ENCODE data around the gene ZC3H13.
A peak's percentile ranks its signal among the peaks of the same experiment; 100 is the strongest.

ZC3H13 gene

DNA sequence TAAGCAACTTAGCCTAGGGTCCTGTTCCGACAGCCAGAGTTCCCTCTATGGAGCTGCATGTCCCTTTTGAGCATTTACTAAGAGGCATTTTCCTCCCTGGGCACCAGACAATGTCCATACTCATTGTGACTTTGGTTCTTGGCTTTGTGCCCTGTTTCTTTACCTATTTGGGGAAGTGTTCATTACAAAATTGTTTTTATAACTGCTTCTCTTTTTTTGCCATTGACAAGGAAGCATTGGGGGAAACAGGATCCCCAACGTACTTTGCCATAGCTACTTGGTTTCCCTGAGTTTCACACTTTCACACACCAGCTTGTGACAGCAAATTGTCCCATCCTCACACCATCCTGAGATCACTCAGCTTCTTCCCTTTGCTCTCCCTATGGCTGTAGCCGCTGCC, 119.9 kb downstream of the ZC3H13 start:
- DNase-seq = no peak

DNA sequence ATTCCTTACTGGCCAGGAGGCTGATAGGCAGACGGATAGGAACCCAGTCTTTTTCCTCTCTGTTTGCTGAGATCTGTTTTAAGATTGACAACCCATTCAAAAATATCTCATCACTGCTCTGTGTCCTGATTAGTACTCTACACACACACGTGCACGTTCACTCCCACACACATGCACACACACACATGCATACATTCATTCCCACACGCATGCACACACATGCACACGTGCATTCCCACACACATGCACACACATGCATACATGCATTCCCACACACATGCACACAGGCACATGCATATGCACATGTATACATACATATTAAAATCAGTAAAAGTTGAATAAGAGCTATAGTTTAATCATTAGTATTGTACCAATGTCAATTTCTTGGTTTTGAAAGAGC, 120.4 kb downstream of the ZC3H13 start:
- no peak for DNase-seq

DNA sequence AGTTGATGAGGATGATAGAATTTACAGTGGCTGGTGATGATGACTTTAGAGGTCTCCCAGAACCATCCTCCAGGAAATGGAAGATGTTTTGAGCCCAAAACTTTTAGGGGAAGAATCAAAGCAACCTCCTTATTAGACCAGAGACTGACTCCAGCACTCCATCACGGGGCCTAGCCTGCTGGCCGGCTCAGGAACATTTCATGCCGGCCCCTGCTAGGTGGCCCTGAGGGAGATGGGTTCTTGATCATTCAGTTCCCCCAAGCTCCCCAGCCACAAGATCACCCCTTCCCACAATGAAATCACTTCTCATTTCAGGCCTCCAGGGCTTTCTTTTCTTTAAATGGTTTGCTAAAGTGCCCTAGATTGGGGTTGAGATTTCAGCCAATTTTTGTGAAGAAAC, 121.3 kb downstream of the ZC3H13 start:
- no peak for DNase-seq

- DNase-seq = no peak
Measured at GRCh38 chr13:45930177-45930576, 122.4 kb downstream of the ZC3H13 start.

DNA sequence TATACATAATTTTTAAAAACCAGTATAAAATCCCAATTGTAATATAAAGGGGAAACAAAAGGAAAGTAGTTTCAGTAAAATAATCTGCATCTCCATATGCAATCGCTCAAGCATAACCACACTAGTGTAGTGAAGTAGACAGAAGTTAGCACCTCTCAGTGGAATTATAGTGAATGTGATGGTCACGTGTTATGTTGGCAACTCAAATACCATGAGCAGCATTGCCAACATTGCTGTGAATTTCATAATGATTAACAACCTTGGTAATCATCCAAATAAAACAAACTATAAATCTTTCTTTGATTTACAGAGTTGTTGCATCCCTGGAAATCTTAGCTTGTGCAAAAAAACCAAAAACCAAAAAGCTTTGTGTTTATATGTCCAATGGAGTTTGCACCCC, 123.7 kb downstream of the ZC3H13 start:
- no peak for DNase-seq

GRCh38 chr13:45928176-45928575, 124.4 kb downstream of the ZC3H13 start:
- no peak for DNase-seq

DNA sequence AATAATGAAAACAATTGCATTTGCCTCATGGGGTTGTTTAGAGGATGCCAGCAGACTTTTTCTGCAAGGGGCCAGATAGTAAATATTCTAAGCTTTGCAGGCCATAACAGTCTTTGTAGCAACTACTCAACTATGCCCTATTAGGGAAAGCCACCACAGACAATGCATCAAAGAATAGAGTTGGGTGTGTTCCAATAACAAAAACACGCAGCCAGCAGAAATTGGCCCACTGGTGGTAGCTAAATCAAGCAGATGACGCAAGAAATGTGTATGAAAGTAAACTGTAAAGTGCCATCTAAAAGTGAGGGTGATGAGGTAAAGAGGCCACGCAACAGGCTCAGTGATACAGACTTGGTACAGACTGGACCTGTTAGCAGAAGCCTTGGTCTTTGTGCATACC, 125.8 kb downstream of the ZC3H13 start:
- DNase-seq = no peak

GRCh38 chr13:45925151-45925550, 127.4 kb downstream of the ZC3H13 start:
- DNase-seq = no peak

DNA sequence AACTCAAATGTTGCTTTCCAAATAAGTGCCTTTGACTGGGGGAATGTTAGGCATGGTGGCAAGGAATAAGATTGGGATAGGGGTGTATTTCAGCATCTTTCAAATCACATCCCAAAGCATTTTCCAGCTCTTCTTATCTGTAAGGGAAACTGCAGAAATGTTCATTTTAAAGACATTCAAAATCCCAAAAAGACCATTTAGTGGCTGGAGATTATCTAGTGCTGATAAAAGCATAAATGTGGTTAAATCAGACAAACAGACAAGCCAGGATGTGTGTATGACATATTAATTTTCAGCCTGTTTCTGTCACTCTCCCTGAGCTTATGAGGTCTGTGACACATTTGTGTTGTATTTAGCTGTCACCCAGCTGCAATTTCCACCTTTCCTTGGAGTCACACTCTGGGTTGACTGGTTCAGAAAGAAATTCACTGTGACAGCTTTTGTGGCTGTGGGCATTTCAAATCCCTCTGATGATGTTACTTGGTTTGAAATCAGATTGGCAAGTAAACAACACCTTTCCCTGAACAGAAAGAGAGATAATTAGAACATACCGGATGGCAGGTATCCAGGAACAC, 131.3 kb downstream of the ZC3H13 start:
- no peak for DNase-seq

DNA sequence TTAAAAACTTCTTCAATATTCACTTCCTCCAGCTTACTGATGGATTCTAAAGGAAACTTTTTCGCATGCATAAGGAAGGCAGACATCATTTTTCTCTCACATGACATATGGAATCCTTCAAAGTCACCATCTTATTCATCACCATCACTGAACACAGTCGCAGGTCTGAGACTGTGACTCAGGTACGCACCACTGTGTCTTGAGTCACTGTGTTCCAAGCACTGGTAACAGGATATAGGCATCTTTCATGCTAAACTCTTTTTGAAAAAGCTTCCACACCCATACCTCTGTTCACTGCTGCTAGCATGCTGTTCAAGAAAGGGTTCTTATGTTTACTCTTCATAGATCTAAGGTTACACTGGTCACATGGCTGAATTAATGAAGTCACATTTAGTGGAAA, 133.9 kb downstream of the ZC3H13 start:
- no peak for DNase-seq

GRCh38 chr13:45917019-45917418, 135.5 kb downstream of the ZC3H13 start:
- no peak for DNase-seq

GRCh38 chr13:45915686-45916439, 136.7 kb downstream of the ZC3H13 start:
- DNase-seq = no peak

DNA sequence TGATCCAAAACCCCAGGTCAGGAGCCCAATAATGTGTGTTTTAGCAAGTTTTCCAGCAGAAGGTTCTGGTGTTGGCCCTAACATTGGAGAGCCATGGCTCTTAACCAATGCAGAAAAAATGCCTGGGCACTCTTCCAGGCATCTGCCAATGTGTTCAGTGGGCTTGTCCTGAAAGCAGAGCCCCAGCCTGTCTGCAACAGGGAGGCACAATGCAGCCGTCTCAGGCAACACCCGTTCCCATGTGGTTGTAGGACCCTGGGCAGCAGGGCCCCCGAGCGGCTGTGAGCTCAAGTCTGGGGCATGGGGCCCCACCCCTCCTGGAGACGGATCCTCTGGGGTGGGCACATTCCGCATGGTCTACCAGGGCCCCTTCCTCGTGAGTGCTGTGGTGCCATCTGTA, 142.9 kb downstream of the ZC3H13 start:
- peak; percentile 18 for DNase-seq

DNA sequence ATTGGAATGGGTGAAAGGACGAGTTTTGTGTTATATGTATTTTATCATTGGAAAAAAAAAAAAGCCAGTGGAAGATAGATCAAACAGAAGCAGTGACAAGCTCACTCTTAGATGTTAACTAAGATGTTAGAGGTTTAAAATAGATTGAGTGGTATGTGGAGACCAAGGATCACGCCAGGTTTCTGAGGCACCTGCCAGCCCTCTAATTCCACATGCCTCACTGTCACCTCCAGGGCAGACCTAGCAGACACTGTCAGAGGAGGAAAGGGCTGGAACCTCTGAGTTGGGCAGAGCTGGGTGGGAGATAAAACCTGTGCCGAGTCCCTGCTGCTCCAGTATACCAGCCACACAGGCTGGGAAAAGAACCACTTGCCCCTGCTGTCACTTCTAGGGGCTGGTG, 143.5 kb downstream of the ZC3H13 start:
- no peak for DNase-seq

- no peak for DNase-seq
Measured at GRCh38 chr13:45907503-45907902, 145.0 kb downstream of the ZC3H13 start.
